A549 (cell line): ENCODE data around the gene DHRS7B.
"Not testable (repeated sequence)": the region's sequence is repeated elsewhere in the genome, so short reads cannot be mapped to it uniquely, and the experiment has no call there.

ENCODE experiments used
- CEBPB ChIP-seq, 2 experiments: fragments of >200 bp in 1 of 2; sonication (Bioruptor Twin) in 1 of 2; formaldehyde crosslinking in 1 of 2; IDR thresholded peaks; 2 replicates each; pipeline ENCODE4 v1.6.1; 2012 to 2016
- NR3C1 ChIP-seq: fragments of >200 bp; sonication (Bioruptor Twin); formaldehyde crosslinking; IDR thresholded peaks from 3 replicates; pipeline ENCODE4 v1.6.1; 2017
- POLR2A ChIP-seq: IDR thresholded peaks from 2 replicates; pipeline ENCODE4 v1.6.1; 2012; ENCODE audit warnings: mild to moderate bottlenecking, low read length
- TF ChIP-seq, protein P1 (sequence below): fragments of 150-350 bp; IDR thresholded peaks from 2 replicates; pipeline ENCODE4 v1.6.1; 2014; ENCODE audit warnings: low read depth, mild to moderate bottlenecking, low read length
- TF ChIP-seq, protein P2 (sequence below): IDR thresholded peaks from 2 replicates; pipeline ENCODE4 v1.6.1; 2012
- TF ChIP-seq, protein P3 (sequence below): fragments of >200 bp; sonication (Bioruptor Twin); formaldehyde crosslinking; IDR thresholded peaks from 3 replicates; pipeline ENCODE4 v1.5.1; 2016

DNA sequence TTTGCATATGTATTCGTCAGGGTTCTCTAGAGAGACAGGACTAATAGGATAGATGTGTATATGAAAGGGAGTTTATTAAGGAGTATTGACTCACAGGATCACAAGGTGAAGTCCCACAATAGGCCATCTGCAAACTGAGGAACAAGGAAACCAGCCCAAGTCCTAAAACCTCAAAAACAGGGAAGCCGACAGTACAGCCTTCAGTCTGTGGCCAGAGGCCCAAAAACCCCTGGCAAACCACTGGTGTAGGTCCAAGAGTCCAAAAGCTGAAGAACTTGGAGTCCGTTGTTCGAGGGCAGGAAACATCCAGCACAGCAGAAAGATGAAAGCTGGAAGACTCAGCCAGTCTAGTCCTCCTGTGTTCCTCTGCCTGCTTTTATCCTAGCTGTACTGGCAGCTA lies 12.0 kb upstream of the DHRS7B start:
- TF ChIP-seq, protein P1, sequence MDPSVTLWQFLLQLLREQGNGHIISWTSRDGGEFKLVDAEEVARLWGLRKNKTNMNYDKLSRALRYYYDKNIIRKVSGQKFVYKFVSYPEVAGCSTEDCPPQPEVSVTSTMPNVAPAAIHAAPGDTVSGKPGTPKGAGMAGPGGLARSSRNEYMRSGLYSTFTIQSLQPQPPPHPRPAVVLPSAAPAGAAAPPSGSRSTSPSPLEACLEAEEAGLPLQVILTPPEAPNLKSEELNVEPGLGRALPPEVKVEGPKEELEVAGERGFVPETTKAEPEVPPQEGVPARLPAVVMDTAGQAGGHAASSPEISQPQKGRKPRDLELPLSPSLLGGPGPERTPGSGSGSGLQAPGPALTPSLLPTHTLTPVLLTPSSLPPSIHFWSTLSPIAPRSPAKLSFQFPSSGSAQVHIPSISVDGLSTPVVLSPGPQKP: not testable (repeated sequence)
- TF ChIP-seq, protein P2, sequence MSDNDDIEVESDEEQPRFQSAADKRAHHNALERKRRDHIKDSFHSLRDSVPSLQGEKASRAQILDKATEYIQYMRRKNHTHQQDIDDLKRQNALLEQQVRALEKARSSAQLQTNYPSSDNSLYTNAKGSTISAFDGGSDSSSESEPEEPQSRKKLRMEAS: not testable (repeated sequence)
- TF ChIP-seq, protein P3, sequence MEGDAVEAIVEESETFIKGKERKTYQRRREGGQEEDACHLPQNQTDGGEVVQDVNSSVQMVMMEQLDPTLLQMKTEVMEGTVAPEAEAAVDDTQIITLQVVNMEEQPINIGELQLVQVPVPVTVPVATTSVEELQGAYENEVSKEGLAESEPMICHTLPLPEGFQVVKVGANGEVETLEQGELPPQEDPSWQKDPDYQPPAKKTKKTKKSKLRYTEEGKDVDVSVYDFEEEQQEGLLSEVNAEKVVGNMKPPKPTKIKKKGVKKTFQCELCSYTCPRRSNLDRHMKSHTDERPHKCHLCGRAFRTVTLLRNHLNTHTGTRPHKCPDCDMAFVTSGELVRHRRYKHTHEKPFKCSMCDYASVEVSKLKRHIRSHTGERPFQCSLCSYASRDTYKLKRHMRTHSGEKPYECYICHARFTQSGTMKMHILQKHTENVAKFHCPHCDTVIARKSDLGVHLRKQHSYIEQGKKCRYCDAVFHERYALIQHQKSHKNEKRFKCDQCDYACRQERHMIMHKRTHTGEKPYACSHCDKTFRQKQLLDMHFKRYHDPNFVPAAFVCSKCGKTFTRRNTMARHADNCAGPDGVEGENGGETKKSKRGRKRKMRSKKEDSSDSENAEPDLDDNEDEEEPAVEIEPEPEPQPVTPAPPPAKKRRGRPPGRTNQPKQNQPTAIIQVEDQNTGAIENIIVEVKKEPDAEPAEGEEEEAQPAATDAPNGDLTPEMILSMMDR: not testable (repeated sequence)
- not testable (repeated sequence) for TF ChIP-seq POLR2A; CEBPB (IDR thresholded peaks at IDR 0.05); NR3C1
